K562 (cell line): Measurements from ENCODE around the gene ATP1A3. TPM values are rescaled to one million over a fixed set of nuclear protein-coding genes. Genes with fewer than 3 reads are reported as not detected.

ENCODE experiments used
- ATAC-seq: fragments of 200-7000 bp; cut with Tn5 transposase; 3 replicates; pipeline ENCODE4 v1.9.1; 2020; ENCODE audit warnings: moderate library complexity
- BruUV-seq: library from RNA; stranded (reverse); fragments of 400-500 nt; replicated peaks from 2 replicates; lab custom pipeline; 2021; lab: Mats Ljungman, UMichigan
- CTCF ChIA-PET: fragments of 300-600 bp; formaldehyde crosslinking; extraction: SDS; loops from one replicate; lab custom pipeline; 2021; ENCODE audit warnings: low intra/inter-chr PET ratio; lab: Yijun Ruan, JAX
- POLR2A ChIA-PET: fragments of 300-600, 350-650 bp; sonication (Branson Sonifier 250); formaldehyde crosslinking; extraction: SDS; loops from one replicate; lab custom pipeline; 2021; ENCODE audit warnings: antibody characterized with exemption, inconsistent platforms; lab: Yijun Ruan, JAX
- DNase-seq, 4 experiments: peaks; one replicate each; pipeline versions ENCODE4 v3.0.0 to v3.0.0-alpha.2; 2011 to 2018; ENCODE audit warnings: low spot score in 3 of 4, mixed read lengths in 3 of 4; ENCODE audit errors: extremely low read depth in 1 of 4
- FAIRE-seq: peaks from 2 replicates; lab custom pipeline; 2011; peaks lifted over from hg19 to GRCh38; lab: Jason Lieb, UNC
- H2AFZ ChIP-seq: 2 replicates; pipeline ENCODE4 v1.6.0; 2011; ENCODE audit warnings: low read depth, low read length, control low read depth, inconsistent platforms
- H3K27ac ChIP-seq: fragments of 200-600 bp; 3 replicates; pipeline ENCODE4 v1.8.0; 2011; ENCODE audit warnings: low read depth, mild to moderate bottlenecking, control low read depth, inconsistent platforms, low read length, moderate library complexity, mixed read lengths; ENCODE audit errors: extremely low read depth
- H3K27me3 ChIP-seq, 2 experiments: fragments of 300-600 bp in 1 of 2; 2 replicates in 1 of 2; 3 replicates in 1 of 2; pipeline versions ENCODE4 v1.6.0 to v1.8.0; 2011; ENCODE audit warnings: inconsistent platforms in 2 of 2, low read length in 2 of 2, mild to moderate bottlenecking in 1 of 2, mixed read lengths in 1 of 2, moderate library complexity in 1 of 2; ENCODE audit not compliant: control insufficient read depth in 2 of 2, insufficient read depth in 2 of 2
- H3K36me3 ChIP-seq: fragments of 300-600 bp; 3 replicates; pipeline ENCODE4 v1.8.0; 2011; ENCODE audit warnings: mild to moderate bottlenecking, low read length, inconsistent platforms; ENCODE audit not compliant: control insufficient read depth, insufficient read depth
- H3K4me1 ChIP-seq, 2 experiments: fragments of 200-600 bp in 1 of 2; replicated peaks in 1 of 2; 2 replicates in 1 of 2; 3 replicates in 1 of 2; pipeline versions ENCODE4 v1.5.1 to v1.8.0; 2011; ENCODE audit warnings: inconsistent platforms in 2 of 2, low read length in 2 of 2, mild to moderate bottlenecking in 1 of 2, mixed read lengths in 1 of 2, moderate library complexity in 1 of 2; ENCODE audit not compliant: control insufficient read depth in 2 of 2, insufficient read depth in 2 of 2
- H3K4me2 ChIP-seq: 2 replicates; pipeline ENCODE4 v1.6.1; 2011; ENCODE audit warnings: low read length, control low read depth, inconsistent platforms, mixed read lengths; ENCODE audit not compliant: insufficient read depth
- H3K4me3 ChIP-seq: fragments of 200-600 bp; sonication (generic), shearing (Covaris generic); 2 replicates; pipeline ENCODE4 v1.5.1; 2016; ENCODE audit warnings: control low read depth, inconsistent platforms
- H3K79me2 ChIP-seq: fragments of 200-600 bp; 3 replicates; pipeline ENCODE4 v1.8.0; 2011; ENCODE audit warnings: low read length, inconsistent platforms; ENCODE audit not compliant: control insufficient read depth, insufficient read depth
- H3K9ac ChIP-seq, 2 experiments: 2 replicates each; pipeline versions ENCODE4 v1.6.0 to v1.6.1; 2011; ENCODE audit warnings: low read depth in 2 of 2, low read length in 2 of 2, control low read depth in 1 of 2, inconsistent platforms in 1 of 2, mild to moderate bottlenecking in 1 of 2, mixed read lengths in 1 of 2; ENCODE audit not compliant: insufficient read depth in 1 of 2
- H3K9me1 ChIP-seq: one replicate; pipeline ENCODE4 v1.6.0; 2011; ENCODE audit warnings: inconsistent platforms, mild to moderate bottlenecking, low read length, moderate library complexity; ENCODE audit not compliant: control insufficient read depth, insufficient read depth
- H3K9me3 ChIP-seq: replicated peaks from 2 replicates; pipeline ENCODE4 v1.5.1; 2011; ENCODE audit warnings: low read depth, low read length, inconsistent platforms; ENCODE audit not compliant: control insufficient read depth, insufficient read depth
- H4K20me1 ChIP-seq: replicated peaks from 2 replicates; pipeline ENCODE4 v1.6.1; 2011; ENCODE audit warnings: low read length, inconsistent platforms, mixed read lengths; ENCODE audit not compliant: control insufficient read depth, insufficient read depth
- CTCFL ChIP-seq: IDR thresholded peaks from 2 replicates; pipeline ENCODE4 v1.6.1; 2011; ENCODE audit warnings: borderline replicate concordance, low read depth, mild to moderate bottlenecking, moderate library complexity, low read length; ENCODE audit not compliant: insufficient read depth, poor library complexity, severe bottlenecking
- NCOA2 ChIP-seq, 2 experiments: fragments of 450-650 bp; IDR thresholded peaks; 2 replicates each; pipeline ENCODE4 v1.6.1; 2018; ENCODE audit warnings: mild to moderate bottlenecking in 2 of 2, moderate library complexity in 1 of 2; ENCODE audit not compliant: partially characterized antibody in 2 of 2
- NFIX ChIP-seq: fragments of 250-450 bp; sonication (Bioruptor Pico); IDR thresholded peaks from 2 replicates; pipeline ENCODE4 v1.4.0; 2020; ENCODE audit warnings: low read depth, mild to moderate bottlenecking, moderate library complexity
- SLC30A9 ChIP-seq: fragments of 250-450 bp; sonication (Bioruptor Pico); IDR thresholded peaks from 2 replicates; pipeline ENCODE4 v1.8.0; 2022; ENCODE audit warnings: mild to moderate bottlenecking, moderate library complexity
- ZKSCAN3 ChIP-seq: fragments of 250-450 bp; sonication (Bioruptor Pico); IDR thresholded peaks from 2 replicates; pipeline ENCODE4 v1.4.0; 2020
- ZNF24 ChIP-seq: fragments of 450-650 bp; IDR thresholded peaks from 2 replicates; pipeline ENCODE4 v1.6.1; 2016
- ZNF592 ChIP-seq: fragments of 450-650 bp; IDR thresholded peaks from 2 replicates; pipeline ENCODE4 v1.6.1; 2017; ENCODE audit warnings: antibody characterized with exemption, mild to moderate bottlenecking
- ZNF717 ChIP-seq: fragments of 250-450 bp; sonication (Bioruptor Pico); IDR thresholded peaks from 2 replicates; pipeline ENCODE4 v1.5.0; 2021
- WGBS: fragments of 100-300 bp; shearing (Covaris generic); methylation state at CpG from one replicate; pipeline ENCODE4 v1.1.6; 2016; ENCODE audit warnings: low coverage, mixed read lengths; ENCODE audit not compliant: insufficient coverage; ENCODE audit errors: missing lambda C conversion rate; 5-methylcytosine and 5-hydroxymethylcytosine counted together
- in situ Hi-C: fragments of 300-500 bp; cut with MboI; formaldehyde crosslinking; loops from 4 replicates; pipeline ENCODE4 v1.15.0; 2018; ENCODE audit warnings: inconsistent platforms, mixed read lengths
- intact Hi-C: fragments of 100-400 bp; cut with micrococcal nuclease; formaldehyde crosslinking; loops from 2 replicates; pipeline ENCODE4 v1.14.2; 2022
- polyA plus RNA-seq, 8 experiments: library from polyadenylated mRNA; depleted of rRNA in 4 of 8; stranded (reverse) in 5 of 8; unstranded in 3 of 8; fragments of >200 nt; fragmentation: Nextera tagmentation in 2 of 8; fragmentation: Illumina TruSeq in 1 of 8; extraction: Ambion mirVana in 2 of 8; extraction: Trizol in 1 of 8; gene quantifications; 2 replicates each; pipeline versions ENCODE4 v1.2.1 to v1.2.3, GENCODE V29; 2011 to 2014; ENCODE audit warnings: inconsistent platforms in 1 of 8, missing spikeins in 1 of 8
- total RNA-seq, 7 experiments: library from RNA; depleted of rRNA in 6 of 7; stranded (reverse); fragments of >200 nt in 6 of 7; fragmentation: Illumina TruSeq in 2 of 7; extraction: Trizol in 2 of 7; gene quantifications; 2 replicates each; pipeline versions ENCODE4 v1.2.1 to v1.2.3, GENCODE V29; 2011 to 2021; ENCODE audit warnings: low replicate concordance in 1 of 7
- TF ChIP-seq, protein P1 (sequence below): fragments of 250-450 bp; sonication (Bioruptor Pico); IDR thresholded peaks from 2 replicates; pipeline ENCODE4 v1.5.0; 2020; ENCODE audit warnings: mild to moderate bottlenecking

ATP1A3 gene
- total and polyA plus RNA-seq, 9 of the 15 experiments (the other 6 are each of a cell fraction or from before 2014, with no cell fraction given) = 0.03 to 1.0 (median 0.17) TPM; not detected in 3

- Histone ChIP-seq H3K27ac (no peak overlapping the region), H3K9ac (no peak overlapping the region), H3K27me3 (peaks cover 44 to 68% of the 10 kb centered on the region in 2 experiments), H3K4me2 (no peak overlapping the region), H3K4me3 (no peak overlapping the region), H3K9me3 (no peaks in the 10 kb centered on the region), H3K4me1 (peaks cover 0 to under 1% of the 10 kb centered on the region in 2 experiments; a peak in 1 of 5 replicates), H2AFZ (no peak overlapping the region), H3K9me1 (peaks cover 2% of the 10 kb centered on the region), H4K20me1 (0 out of 2 replicates have a peak, but pooled peaks cover 2% of the 10 kb centered on the region), H3K36me3 (no peaks in the 10 kb centered on the region), H3K79me2 (no peaks in the 10 kb centered on the region)
- CTCF ChIA-PET = no interaction called here
- in situ Hi-C loops = no loop called here
- BruUV-seq = no TSS peak
- POLR2A ChIA-PET = interaction anchor here (0.7 kb wide), 1 partner anchor 11 kb away, joined by 3 read pairs; no protein-coding TSS in a partner anchor
- 2% methylated on average over 17 of the region's 17 CpGs for WGBS
- FAIRE-seq = no peak
- DNase-seq = no peak
- no peak for ATAC-seq
- intact Hi-C loops = no loop called here
- TF ChIP-seq ZNF592 (no peak), ZNF24 (no peak), ZKSCAN3 (no peak), CTCFL (no peak), NCOA2 (IDR thresholded peaks at IDR 0.05; ENCODE audit: partially characterized antibody in 2 of 2) (no peak), SLC30A9 (CRISPR knock-in tag) (no peak), NFIX (CRISPR knock-in tag) (no peak), ZNF717 (CRISPR knock-in tag) (no peak)
- TF ChIP-seq, protein P1, sequence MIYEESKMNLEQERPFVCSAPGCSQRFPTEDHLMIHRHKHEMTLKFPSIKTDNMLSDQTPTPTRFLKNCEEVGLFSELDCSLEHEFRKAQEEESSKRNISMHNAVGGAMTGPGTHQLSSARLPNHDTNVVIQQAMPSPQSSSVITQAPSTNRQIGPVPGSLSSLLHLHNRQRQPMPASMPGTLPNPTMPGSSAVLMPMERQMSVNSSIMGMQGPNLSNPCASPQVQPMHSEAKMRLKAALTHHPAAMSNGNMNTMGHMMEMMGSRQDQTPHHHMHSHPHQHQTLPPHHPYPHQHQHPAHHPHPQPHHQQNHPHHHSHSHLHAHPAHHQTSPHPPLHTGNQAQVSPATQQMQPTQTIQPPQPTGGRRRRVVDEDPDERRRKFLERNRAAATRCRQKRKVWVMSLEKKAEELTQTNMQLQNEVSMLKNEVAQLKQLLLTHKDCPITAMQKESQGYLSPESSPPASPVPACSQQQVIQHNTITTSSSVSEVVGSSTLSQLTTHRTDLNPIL (CRISPR knock-in tag) = no peak
Observed at GRCh38 chr19:41984961-41985360, 9.1 kb downstream of the ATP1A3 start.
